ENCODE measurements around the gene ZNF133. TPM values are rescaled to one million over a fixed set of nuclear protein-coding genes. Genes with fewer than 3 reads are reported as not detected.
"Not testable (repeated sequence)": the region's sequence is repeated elsewhere in the genome, so short reads cannot be mapped to it uniquely, and the experiment has no call there.

ZNF133 gene
- total and polyA plus RNA-seq, 10 donors = 8.7 to 16.9 (median 13.7) TPM

DNA sequence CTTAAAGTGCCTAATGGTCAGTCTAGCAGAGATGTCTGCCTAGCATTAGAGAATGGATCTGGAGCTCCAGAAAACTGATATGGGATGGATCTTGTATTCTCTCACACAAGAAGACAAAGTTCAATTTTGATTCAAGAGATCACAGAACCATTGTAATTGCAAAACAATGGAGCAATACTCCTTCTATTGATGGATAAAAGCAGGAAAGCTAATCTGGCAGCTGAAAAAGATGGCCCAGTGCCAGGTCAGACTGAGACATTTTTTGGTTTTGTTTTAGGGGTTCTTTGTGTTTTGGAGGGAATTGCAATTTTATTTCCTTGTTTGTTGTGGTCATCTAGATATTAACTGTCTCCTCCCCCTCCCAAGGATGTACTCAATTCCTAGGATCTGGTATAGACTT, 14.6 kb upstream of the ZNF133 start:
- peaks cover 0 to 56% (median 0%) of the 10 kb centered on the region in 7 donors for H3K27me3 ChIP-seq (replicated peaks in 1 of 7)
- peaks cover 0 to 5% (median 2%) of the 10 kb centered on the region in 6 donors for H3K4me1 ChIP-seq
- no peak for DNase-seq
- no peak for TF ChIP-seq POLR2AphosphoS5 (IDR thresholded peaks at IDR 0.05)
- TF ChIP-seq, protein P1, sequence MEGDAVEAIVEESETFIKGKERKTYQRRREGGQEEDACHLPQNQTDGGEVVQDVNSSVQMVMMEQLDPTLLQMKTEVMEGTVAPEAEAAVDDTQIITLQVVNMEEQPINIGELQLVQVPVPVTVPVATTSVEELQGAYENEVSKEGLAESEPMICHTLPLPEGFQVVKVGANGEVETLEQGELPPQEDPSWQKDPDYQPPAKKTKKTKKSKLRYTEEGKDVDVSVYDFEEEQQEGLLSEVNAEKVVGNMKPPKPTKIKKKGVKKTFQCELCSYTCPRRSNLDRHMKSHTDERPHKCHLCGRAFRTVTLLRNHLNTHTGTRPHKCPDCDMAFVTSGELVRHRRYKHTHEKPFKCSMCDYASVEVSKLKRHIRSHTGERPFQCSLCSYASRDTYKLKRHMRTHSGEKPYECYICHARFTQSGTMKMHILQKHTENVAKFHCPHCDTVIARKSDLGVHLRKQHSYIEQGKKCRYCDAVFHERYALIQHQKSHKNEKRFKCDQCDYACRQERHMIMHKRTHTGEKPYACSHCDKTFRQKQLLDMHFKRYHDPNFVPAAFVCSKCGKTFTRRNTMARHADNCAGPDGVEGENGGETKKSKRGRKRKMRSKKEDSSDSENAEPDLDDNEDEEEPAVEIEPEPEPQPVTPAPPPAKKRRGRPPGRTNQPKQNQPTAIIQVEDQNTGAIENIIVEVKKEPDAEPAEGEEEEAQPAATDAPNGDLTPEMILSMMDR (IDR thresholded peaks at IDR 0.05 in 8 of 11, conservative IDR thresholded peaks at IDR 0.05 in 3 of 11) = no peak
- H3K36me3 ChIP-seq = no peaks in the 10 kb centered on the region
- no peak overlapping the region for H3K4me3 ChIP-seq
- intact Hi-C loops (cut with DNase I; ENCODE audit: low total_unique reads) = loop anchor here (10.0 kb wide), 1 partner anchor 769 kb away; no protein-coding TSS in a partner anchor
- no peak overlapping the region for H3K27ac ChIP-seq
- H3K9me3 ChIP-seq = no peaks in the 10 kb centered on the region

DNA sequence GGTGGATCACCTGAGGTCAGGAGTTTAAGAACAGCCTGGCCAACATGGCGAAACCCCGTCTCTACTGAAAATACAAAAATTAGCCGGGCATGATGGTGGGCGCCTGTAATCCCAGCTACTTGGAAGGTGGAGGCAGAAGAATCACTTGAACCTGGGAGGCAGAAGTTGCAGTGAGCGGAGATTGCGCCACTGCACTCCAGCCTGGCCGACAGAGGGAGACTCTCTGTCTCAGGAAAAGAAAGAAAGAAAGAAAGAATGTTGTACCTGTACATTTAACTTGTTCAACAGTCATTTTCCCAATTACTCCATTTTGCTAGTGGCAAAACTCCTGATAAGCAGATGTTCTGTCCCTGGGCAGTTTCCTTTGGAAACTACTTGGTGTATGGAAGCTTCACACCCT, 12.4 kb upstream of the ZNF133 start:
- H3K4me3 ChIP-seq, H3K27ac ChIP-seq, H3K9me3 ChIP-seq, H3K36me3 ChIP-seq, H3K4me1 ChIP-seq, DNase-seq: not testable (repeated sequence)
- peaks cover 0 to 73% (median 20%) of the 10 kb centered on the region in 7 donors for H3K27me3 ChIP-seq (replicated peaks in 1 of 7)
- WGBS, 5 donors = 85 to 95% (median 91%) methylated on average over 7 of the region's 7 CpGs
- intact Hi-C loops (cut with DNase I; ENCODE audit: low total_unique reads) = loop anchor here (10.0 kb wide), 1 partner anchor 771 kb away; no protein-coding TSS in a partner anchor

DNA sequence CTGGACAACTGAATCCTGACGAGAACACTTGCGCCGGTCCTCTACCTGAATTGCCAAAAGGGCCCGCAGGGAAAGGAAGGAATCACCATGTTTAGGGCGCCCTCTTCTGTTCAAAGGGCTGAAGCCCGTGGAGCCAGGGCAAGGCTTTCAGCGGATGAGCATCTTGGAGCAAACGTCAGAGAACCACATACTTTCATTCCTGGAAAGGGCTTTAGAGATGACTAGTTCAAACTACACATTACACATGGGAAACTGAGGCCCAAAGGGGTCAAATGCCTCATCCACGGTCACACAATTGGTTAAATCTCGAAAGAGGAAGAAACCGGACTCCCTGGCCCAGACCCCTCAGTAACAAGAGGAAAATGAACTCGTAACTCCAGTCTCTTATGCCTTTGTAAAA, 11.5 kb upstream of the ZNF133 start:
- Histone ChIP-seq H3K9me3 (no peaks in the 10 kb centered on the region), H3K27me3 (replicated peaks in 1 of 7) (peaks cover 0 to 78% (median 20%) of the 10 kb centered on the region in 7 donors), H3K27ac (no peak overlapping the region), H3K4me3 (no peak overlapping the region), H3K36me3 (no peaks in the 10 kb centered on the region), H3K4me1 (peaks cover 0 to 5% (median 2%) of the 10 kb centered on the region in 6 donors)
- WGBS, 5 donors = 8 to 15% (median 13%) methylated on average over 12 of the region's 12 CpGs
- DNase-seq = no peak
- intact Hi-C loops (cut with DNase I; ENCODE audit: low total_unique reads) = loop anchor here (10.0 kb wide), 1 partner anchor 772 kb away; no protein-coding TSS in a partner anchor
- TF ChIP-seq POLR2A (IDR thresholded peaks at IDR 0.05) (no peak), POLR2AphosphoS5 (IDR thresholded peaks at IDR 0.05) (no peak)
- TF ChIP-seq, protein P1 (IDR thresholded peaks at IDR 0.05 in 8 of 11, conservative IDR thresholded peaks at IDR 0.05 in 3 of 11) = peak in 10 of 11 experiments; percentile 18 to 73 (median 60)

DNA sequence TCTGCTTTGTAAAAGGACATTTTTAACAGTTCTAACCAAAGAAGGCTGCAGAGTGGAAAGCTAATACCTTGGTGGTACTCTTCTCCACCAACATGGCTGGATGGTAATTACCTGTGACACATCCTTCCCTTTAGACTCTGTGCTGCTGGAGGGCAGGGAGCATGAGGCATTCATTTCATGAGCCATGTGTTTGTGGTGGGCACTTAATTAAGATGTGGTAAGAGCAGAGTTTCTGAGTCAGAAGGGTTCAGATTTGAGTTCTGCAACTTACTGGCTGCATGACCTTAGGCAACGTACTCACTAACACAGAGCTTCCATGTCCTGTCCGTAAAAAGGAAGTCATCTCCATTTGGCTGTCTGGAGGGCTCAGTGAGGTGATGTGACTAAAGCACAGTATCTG, 9.1 kb upstream of the ZNF133 start:
- Histone ChIP-seq H3K4me3 (no peak overlapping the region), H3K36me3 (no peaks in the 10 kb centered on the region), H3K9me3 (peaks cover 0 to 3% (median 1%) of the 10 kb centered on the region in 8 donors), H3K4me1 (peaks cover 0 to 5% (median 2%) of the 10 kb centered on the region in 6 donors), H3K27me3 (replicated peaks in 1 of 7) (peaks cover 0 to 83% (median 20%) of the 10 kb centered on the region in 7 donors), H3K27ac (no peak overlapping the region)
- intact Hi-C loops (cut with DNase I; ENCODE audit: low total_unique reads) = loop anchor here (10.0 kb wide), 1 partner anchor 774 kb away; no protein-coding TSS in a partner anchor
- 48 to 68% (median 49%) methylated on average over 2 of the region's 2 CpGs for WGBS, 5 donors
- no peak for TF ChIP-seq POLR2AphosphoS5 (IDR thresholded peaks at IDR 0.05)
- TF ChIP-seq, protein P1 (IDR thresholded peaks at IDR 0.05 in 8 of 11, conservative IDR thresholded peaks at IDR 0.05 in 3 of 11) = no peak
- TF ChIP-seq POLR2A (IDR thresholded peaks at IDR 0.05) = no peak
- no peak for DNase-seq

Data from spleen (tissue), 11 donors.